ENCODE results near the gene KDM7A.

KDM7A gene

GRCh38 chr7:140051820-140052219 lies 125.0 kb downstream of the KDM7A start:
- no peak for DNase-seq

DNA sequence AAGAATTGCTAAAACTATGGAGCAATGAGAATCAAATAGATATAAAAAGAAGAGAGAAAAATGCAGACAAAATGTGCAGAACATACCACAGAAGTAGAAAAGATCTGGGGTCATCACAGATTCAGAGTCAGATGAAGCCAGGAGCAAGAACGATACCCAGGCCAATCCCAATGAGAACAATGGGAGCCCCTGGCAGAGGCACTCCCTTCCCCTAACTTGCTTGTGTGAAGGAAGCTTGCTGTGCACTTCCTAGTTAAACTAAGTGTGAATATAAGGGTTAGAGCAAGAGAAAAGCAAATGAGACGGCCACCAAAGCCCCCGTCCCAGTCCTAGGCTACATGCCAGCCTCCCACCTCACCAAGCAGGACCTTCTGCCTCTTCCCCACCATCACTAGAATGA lies 126.7 kb downstream of the KDM7A start:
- DNase-seq, result no peak

- no peak for DNase-seq
Measured at GRCh38 chr7:140049339-140050024, 127.3 kb downstream of the KDM7A start.

GRCh38 chr7:140048989-140049338 lies 127.8 kb downstream of the KDM7A start:
- DNase-seq, result no peak

DNA sequence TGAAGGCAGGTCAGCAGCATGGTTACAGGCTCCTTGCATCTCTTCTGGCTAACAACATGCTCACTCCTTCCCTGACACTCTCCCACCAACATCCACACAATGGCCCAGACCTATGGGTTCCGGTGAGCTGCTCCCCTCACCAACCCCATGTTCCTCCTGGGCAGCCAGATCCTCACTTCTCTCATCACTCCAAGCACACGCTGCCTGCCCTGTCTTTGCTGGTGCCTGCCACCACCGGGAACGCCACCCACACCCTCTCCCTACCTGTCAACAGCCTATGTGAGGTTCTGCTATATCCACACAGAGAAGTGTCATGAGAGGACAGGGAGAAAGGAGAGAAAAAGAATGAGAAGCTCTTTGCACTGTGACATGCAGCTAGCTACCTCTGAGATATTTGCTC lies 128.6 kb downstream of the KDM7A start:
- DNase-seq, result no peak

- DNase-seq, result no peak
Measured at GRCh38 chr7:140047197-140047596, 129.6 kb downstream of the KDM7A start.

GRCh38 chr7:140045697-140046096 lies 131.1 kb downstream of the KDM7A start:
- no peak for DNase-seq

- no peak for DNase-seq
Measured at GRCh38 chr7:140044251-140044650, 132.5 kb downstream of the KDM7A start.

- no peak for DNase-seq
Measured at GRCh38 chr7:140042386-140042670, 134.5 kb downstream of the KDM7A start.

GRCh38 chr7:140041659-140042385 lies 135.0 kb downstream of the KDM7A start:
- DNase-seq, result no peak

DNA sequence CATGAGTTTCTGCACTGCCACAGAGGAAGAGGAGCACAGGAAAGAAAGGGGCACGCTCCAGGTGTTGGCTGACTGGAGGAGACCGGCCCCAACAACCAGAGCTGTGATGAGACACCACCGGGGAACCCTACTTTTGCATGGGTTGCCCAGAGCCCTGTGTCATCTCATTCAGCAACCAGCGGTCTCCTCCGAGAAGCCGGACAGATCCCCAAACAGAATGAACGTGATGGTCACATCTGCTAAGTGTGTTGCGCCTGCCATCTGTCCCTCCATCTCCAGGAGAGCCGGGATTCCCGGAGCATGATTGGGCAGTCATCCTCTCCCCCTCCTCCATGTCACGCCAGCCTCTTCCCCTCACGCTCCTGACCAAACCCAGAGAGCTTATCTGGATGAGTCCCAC lies 136.9 kb downstream of the KDM7A start:
- no peak for DNase-seq

DNA sequence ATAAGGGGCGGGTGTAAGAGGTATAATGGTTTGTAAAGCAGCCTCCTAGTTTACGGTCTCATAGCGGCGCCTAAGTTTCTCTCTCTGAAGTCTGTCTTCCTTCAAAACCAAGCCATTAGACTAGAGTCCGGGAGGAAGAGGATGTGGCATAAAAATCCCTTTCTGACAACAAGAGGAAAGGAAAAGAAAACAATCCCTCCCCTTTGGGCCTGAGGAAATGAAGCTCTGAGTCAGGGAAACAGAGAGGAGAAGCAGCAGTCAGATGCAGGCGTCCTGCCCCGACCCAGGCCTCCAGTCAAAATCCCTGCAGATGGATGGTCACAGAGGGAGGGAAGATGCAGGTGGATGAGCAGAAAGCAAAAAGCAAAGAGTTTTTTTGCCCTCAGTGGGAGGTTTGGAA lies 137.7 kb downstream of the KDM7A start:
- DNase-seq, result no peak

DNA sequence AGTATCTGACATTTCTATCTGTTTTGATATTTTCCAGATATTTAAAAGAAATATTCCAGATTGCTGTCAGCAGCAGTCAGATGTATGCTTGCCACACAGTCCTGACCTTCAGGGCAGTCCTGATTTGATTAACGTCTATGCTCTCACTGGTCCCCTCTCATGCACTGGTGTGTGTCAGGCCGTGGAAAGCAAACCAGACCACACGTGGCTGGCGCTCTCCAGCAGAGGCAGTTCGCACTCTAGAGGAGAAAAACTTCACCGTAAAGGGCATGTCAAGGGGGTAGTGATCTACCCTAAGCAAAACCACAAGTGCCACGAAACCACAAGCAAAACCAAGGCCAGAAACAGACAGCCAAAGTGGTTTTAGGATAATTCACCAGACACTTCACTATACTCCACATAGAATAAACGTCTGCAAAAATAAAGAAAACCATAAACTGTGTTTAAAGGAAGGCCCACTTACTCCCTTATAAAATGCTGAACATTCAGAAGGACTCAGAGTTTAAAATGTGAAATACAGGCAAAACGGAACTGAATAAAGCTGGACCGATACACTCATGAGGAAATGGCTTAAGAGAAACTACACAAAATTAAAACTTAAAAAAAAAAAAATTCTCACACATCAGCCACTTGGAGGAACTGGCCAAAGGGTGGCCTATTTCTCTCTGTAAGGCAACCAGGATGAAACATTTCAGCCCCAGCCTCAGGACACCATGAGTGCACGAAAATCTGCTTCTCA lies 140.4 kb downstream of the KDM7A start:
- DNase-seq, result peak; percentile 16

DNA sequence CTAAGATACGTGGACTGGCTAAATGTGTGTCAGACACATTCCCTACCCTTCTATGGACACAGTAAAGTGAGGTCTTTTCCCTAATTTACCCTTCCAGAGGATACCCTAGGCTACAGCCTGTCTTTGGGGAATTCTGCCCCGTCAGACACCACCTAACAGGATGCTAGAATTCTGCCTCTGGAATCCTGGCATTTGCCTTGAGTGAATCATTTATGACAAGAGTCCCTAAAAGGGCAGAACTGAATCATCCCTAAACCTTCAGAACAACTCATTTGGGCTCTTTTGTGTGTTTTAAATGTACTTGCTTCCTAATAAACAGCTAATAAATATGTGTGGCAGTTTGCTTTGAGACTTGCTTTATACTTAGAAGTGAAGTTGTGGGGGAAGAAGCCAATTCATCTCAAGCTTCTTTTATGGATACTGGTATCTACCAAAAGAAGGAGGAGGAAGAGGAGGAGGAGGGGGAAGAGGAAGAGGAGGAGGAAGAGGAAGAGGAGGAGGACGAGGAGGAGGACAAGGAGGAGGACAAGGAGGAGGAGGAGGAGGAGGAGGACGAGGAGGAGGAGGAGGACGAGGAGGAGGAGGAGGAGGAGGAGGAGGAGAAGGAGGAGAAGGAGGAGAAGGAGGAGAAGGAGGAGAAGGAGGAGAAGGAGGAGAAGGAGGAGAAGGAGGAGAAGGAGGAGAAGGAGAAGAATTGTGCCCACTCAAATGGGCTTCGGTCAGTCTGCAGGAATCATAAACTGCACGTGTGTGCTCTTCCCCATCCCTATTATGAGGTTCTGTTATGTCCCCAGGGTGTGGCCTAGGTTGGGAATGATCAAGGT lies 141.2 kb downstream of the KDM7A start:
- no peak for DNase-seq
